SK-N-MC (cell line): ENCODE results near the gene CBX1.

Experiments used
- EZH2 ChIP-seq: fragments of 200-600 bp; sonication (generic); IDR thresholded peaks from one replicate; pipeline ENCODE4 v1.6.1; 2017; ENCODE audit warnings: antibody characterized with exemption
- FOXP2 ChIP-seq: optimal IDR thresholded peaks from 2 replicates; pipeline ENCODE3; 2011; ENCODE audit warnings: mild to moderate bottlenecking, moderate library complexity; ENCODE audit not compliant: insufficient read depth; ENCODE audit errors: extremely low read length, control extremely low read depth
- POLR2AphosphoS5 ChIP-seq: IDR thresholded peaks from 2 replicates; pipeline ENCODE4 v1.6.1; 2012; ENCODE audit warnings: mild to moderate bottlenecking, low read depth, low read length, borderline replicate concordance

DNA sequence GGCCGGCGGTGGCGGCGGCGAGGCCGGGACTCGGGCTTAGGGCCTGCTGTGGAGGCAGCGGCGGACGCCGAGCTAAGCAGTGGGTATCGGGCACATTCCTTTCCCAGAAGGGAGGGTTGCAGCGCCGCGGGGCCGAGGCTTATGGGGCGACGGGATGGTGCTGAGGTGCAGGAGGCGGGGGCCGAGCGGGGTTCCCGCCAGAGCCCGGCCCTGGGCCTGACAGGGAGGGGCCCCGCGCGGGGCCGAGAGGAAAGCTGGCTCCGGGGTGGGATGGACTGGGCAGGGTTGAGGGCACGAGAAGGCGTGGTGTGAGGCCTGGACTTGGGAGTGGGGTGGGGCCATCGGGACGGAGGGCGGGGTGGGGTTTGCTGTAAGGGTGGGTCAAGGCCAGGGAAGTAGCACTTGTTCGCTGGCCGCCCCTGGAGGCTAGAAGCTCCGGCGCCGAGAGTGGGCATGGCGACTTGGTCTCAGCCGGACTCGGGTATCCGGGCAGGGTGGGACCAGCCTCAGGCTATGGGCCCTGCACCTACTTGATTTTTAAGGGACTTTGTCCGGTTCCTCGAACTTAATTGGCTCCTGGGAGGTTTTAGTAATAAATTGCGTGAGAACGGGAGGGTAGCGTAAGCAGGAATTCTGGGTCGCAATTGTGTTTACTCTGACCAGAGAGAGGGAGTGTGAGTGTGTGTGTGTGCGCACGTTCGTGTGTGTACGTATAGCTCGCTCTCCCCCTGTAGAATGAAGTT lies 52.7 kb downstream of the CBX1 start:
- peak; percentile 78; the same call in 1 of the 2 replicates for TF ChIP-seq POLR2AphosphoS5
- TF ChIP-seq EZH2: no peak
- no peak for TF ChIP-seq FOXP2
